ENCODE results near the gene CIITA. TPM values are rescaled to one million over a fixed set of nuclear protein-coding genes. Genes with fewer than 3 reads are reported as not detected.
"Not testable (repeated sequence)": the region's sequence is repeated elsewhere in the genome, so short reads cannot be mapped to it uniquely, and the experiment has no call there.

The CIITA gene
- total RNA-seq, 1 experiment from 2014 or later, result 0.04 TPM

GRCh38 chr16:10938321-10938720 lies 61.3 kb downstream of the CIITA start:
- H3K4me1 ChIP-seq, result peaks cover 6% of the 10 kb centered on the region; the same call in 1 of the 2 replicates
- no peak for DNase-seq

DNA sequence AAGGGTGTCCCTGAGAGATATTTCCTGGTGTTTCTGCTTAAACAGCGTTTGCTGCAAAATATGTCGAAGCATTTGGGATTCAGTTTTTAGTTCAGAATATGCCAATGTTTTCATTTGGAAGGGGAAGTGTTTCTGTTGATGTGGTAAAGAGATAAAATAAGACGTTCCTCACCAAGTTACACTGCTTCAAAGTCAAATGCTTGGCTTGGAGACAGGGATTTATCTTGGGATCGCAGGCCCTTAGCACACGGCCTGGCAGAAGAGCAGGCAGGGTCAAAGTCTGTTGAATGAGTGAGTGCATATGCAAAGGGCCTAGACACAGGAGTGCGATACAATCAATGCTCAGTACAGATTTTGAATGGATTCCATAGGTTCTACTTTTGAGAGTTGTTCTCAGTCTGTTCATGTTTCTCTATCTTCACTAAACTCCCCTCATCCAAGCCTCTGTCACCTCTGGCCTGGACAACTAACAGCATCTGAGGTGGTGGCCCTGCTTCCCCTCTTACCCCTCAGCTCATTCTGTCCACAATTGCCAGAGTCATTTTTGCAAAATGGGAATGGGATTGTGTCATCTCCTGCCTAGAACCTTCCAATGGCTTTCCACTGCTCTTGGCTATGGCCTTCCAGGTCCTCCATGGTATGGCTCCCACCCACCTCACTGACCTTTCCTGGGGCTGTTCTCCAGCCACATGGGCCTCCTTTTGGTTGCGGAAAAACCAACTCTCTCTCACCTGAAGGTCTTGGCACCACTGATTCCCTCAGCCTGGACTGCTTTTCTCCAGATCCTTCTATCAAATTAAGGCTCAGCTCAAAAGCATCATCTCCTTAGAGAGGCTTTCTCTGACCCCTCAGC lies 62.0 kb downstream of the CIITA start:
- Histone ChIP-seq H3K4me1 (peaks cover 6% of the 10 kb centered on the region; the same call in 1 of the 2 replicates), H3K27ac (no peak overlapping the region), H3K4me3 (no peak overlapping the region), H3K9me3 (replicated peaks) (no peaks in the 10 kb centered on the region), H3K36me3 (no peaks in the 10 kb centered on the region), H3K27me3 (no peaks in the 10 kb centered on the region)
- DNase-seq, result no peak

More at GRCh38 chr16:10938321-10938720, 61.3 kb downstream of the CIITA start:
- H3K36me3 ChIP-seq, result no peaks in the 10 kb centered on the region
- H3K9me3 ChIP-seq (replicated peaks), result no peaks in the 10 kb centered on the region
- H3K4me3 ChIP-seq, result no peak overlapping the region
- no peak overlapping the region for H3K27ac ChIP-seq
- no peaks in the 10 kb centered on the region for H3K27me3 ChIP-seq

GRCh38 chr16:10939649-10940234 lies 62.7 kb downstream of the CIITA start:
- Histone ChIP-seq H3K4me3 (no peak overlapping the region), H3K4me1 (peaks cover 6% of the 10 kb centered on the region; the same call in 1 of the 2 replicates), H3K27me3 (no peaks in the 10 kb centered on the region), H3K27ac (no peak overlapping the region), H3K9me3 (replicated peaks) (no peaks in the 10 kb centered on the region), H3K36me3 (no peaks in the 10 kb centered on the region)
- no peak for DNase-seq

- H3K27ac ChIP-seq, result no peak overlapping the region
These were observed 63.6 kb downstream of the CIITA start for GRCh38 chr16:10940501-10941079.

GRCh38 chr16:10941127-10941933 lies 64.3 kb downstream of the CIITA start:
- Histone ChIP-seq H3K9me3 (replicated peaks) (no peaks in the 10 kb centered on the region), H3K4me1 (peaks cover 6% of the 10 kb centered on the region; the same call in 1 of the 2 replicates), H3K36me3 (no peaks in the 10 kb centered on the region), H3K27ac (no peak overlapping the region; the same call in 1 of the 2 replicates), H3K4me3 (peak overlapping the region; percentile 79), H3K27me3 (no peaks in the 10 kb centered on the region)
- peak in 1 of 2 experiments; percentile 24 for DNase-seq

More at GRCh38 chr16:10940501-10941079, 63.6 kb downstream of the CIITA start:
- Histone ChIP-seq H3K27me3 (no peaks in the 10 kb centered on the region), H3K4me3 (peak overlapping the region; percentile 79), H3K36me3 (no peaks in the 10 kb centered on the region), H3K4me1 (peaks cover 6% of the 10 kb centered on the region; the same call in 1 of the 2 replicates), H3K9me3 (replicated peaks) (no peaks in the 10 kb centered on the region)
- peak in 1 of 2 experiments; percentile 30 for DNase-seq

- H3K27ac ChIP-seq, result peak overlapping the region; percentile 19; the same call in 1 of the 2 replicates
- not testable (repeated sequence) for H3K4me1 ChIP-seq
These were observed 64.9 kb downstream of the CIITA start for GRCh38 chr16:10941935-10942351.

DNA sequence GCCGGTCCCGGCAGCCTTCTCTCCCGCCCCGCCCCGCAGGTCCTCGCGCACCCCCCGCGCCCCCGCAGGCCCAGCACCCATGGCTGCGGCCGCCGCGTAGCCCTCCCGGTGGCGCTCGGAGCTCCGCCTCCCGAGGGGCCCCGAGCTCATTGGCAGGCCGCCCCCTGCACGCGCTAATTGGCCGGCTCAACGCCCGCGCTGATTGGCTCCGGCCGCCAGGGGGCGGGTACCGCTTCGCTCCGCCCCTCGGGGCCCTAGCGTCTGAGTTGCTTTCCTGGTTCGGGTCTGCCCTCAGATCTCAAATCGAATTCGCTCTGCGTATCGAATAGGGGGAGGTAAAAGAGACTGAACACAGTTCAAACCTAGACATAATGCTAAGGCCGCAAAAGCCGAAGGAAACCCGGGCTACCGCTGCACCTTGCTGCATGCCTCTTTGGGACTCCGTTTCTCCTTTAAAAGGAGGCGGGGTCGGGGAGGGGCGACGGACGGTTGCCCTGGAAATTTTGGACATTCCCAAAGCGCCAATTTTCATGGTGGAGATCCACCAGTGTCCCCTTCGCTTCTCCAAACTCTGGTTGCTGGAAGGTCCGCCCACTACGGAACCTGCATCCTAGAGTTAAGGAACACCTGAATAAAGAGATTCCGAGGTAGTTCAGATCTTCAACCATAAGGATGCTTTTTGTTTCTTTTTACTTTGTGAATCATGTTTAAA lies 65.5 kb downstream of the CIITA start, which contains the start of gene DEXI:
DEXI (minus strand) TSS at position 117 of the 712 bp plus-strand sequence. CDS start 463 bp downstream, outside the sequence.
- Histone ChIP-seq H3K27ac (peak within 1 kb of the TSS; percentile 48), H3K27me3 (no peaks in the 10 kb centered on the region), H3K4me1 (peaks cover 6% of the 10 kb centered on the region; the same call in 1 of the 2 replicates), H3K9me3 (replicated peaks) (no peaks in the 10 kb centered on the region), H3K4me3 (peak within 1 kb of the TSS; percentile 79), H3K36me3 (no peaks in the 10 kb centered on the region)
- DNase-seq, result peak; percentile 87 to 92

More at GRCh38 chr16:10941935-10942351, 64.9 kb downstream of the CIITA start:
- peak overlapping the region; percentile 79 for H3K4me3 ChIP-seq
- H3K9me3 ChIP-seq (replicated peaks); DNase-seq; H3K27me3 ChIP-seq; H3K36me3 ChIP-seq: not testable (repeated sequence)

DNA sequence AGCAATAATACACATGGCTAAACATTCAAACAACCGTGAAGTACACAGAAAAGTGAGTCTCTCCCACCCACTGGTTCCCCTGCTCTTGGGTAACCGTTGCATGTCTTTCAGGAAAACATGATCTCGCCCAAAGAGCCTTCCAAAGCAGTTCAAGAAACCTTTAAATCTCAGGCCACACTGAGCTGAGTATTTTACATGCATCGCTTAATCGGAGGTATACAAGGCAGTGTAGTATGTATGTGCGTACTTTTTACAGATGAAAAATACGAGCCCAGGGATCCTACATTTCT lies 66.0 kb downstream of the CIITA start:
- DNase-seq, result no peak
- Histone ChIP-seq H3K27me3 (no peaks in the 10 kb centered on the region), H3K27ac (no peak overlapping the region), H3K4me1 (peaks cover 6% of the 10 kb centered on the region; the same call in 1 of the 2 replicates), H3K36me3 (no peaks in the 10 kb centered on the region), H3K9me3 (replicated peaks) (no peaks in the 10 kb centered on the region), H3K4me3 (peak overlapping the region; percentile 79)

DNA sequence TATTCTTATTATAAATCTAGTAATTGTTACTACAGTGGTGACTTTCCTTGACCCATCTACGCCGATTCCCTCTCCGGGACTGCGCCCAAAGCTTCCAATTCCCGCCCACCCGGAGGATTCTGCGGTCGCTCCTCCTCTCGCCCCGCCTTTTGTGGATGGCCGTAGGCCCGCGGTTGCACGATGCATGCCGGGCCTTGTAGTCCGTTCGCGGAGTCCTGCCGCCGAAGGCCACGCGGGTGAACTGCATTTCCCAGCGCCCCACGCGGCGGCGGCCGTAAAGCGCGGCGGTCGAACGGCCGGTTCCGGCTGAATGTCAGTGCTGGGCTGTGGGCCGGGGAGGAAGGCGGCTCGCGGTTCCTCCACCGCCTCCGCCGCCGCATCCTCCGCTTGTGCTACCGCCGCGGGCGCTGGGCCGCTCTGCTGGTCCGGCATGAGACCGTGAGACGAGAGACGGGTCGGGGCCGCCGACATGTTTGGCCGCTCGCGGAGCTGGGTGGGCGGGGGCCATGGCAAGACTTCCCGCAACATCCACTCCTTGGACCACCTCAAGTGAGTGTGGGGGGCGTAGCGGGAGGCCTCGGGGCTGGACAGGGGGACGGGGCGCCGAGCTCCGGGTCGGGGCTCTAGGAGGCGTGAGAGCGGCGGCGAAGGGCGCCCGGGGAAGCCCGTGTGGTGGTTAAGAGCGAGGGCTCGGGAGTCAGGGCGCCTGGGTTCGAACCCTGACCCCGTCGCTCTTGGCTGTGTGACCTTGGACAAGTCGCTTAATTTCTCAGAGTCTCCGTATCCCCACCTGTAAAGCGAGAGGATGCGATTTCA lies 67.5 kb downstream of the CIITA start, which contains the start of gene CLEC16A:
CLEC16A (plus strand) TSS at position 316 of the 816 bp plus-strand sequence; CDS start at position 470, 154 bp downstream.
- Histone ChIP-seq H3K27ac (peak within 1 kb of the TSS; percentile 11; the same call in 1 of the 2 replicates), H3K4me3 (peak within 1 kb of the TSS; percentile 91), H3K36me3 (no peaks in the 10 kb centered on the region), H3K4me1 (peaks cover 6% of the 10 kb centered on the region; the same call in 1 of the 2 replicates), H3K27me3 (no peaks in the 10 kb centered on the region), H3K9me3 (replicated peaks) (no peaks in the 10 kb centered on the region)
- DNase-seq, result peak; percentile 93 to 94

GRCh38 chr16:10945065-10945787 lies 68.2 kb downstream of the CIITA start:
- Histone ChIP-seq H3K4me1 (peaks cover 6% of the 10 kb centered on the region; the same call in 1 of the 2 replicates), H3K36me3 (no peaks in the 10 kb centered on the region), H3K27ac (no peak overlapping the region), H3K9me3 (replicated peaks) (no peaks in the 10 kb centered on the region), H3K27me3 (no peaks in the 10 kb centered on the region), H3K4me3 (peak overlapping the region; percentile 91)
- DNase-seq, result no peak

DNA sequence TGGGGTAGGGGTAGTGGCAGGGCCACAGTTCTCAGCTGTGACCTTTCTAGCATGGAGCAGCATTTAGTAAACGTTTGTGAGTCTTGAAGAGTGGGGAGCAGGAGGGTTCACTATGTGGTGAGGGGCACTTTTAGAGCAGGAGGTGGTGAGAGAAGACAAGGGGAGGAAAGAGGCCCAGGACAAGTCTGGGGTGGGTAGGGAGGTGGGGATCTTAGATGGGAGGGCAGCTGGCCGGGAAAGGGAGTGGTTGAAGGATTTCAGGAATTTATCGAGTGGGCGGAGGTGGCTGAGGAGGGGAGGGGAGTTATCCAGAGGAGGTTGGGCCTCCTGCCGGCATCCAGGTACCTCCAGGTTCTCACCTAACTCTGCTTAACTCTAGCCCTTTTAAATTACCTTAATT lies 69.3 kb downstream of the CIITA start:
- Histone ChIP-seq H3K27ac (no peak overlapping the region), H3K4me3 (no peak overlapping the region), H3K9me3 (replicated peaks) (no peaks in the 10 kb centered on the region), H3K27me3 (no peaks in the 10 kb centered on the region), H3K36me3 (no peaks in the 10 kb centered on the region), H3K4me1 (no peaks in the 10 kb centered on the region)
- DNase-seq, result no peak

DNA sequence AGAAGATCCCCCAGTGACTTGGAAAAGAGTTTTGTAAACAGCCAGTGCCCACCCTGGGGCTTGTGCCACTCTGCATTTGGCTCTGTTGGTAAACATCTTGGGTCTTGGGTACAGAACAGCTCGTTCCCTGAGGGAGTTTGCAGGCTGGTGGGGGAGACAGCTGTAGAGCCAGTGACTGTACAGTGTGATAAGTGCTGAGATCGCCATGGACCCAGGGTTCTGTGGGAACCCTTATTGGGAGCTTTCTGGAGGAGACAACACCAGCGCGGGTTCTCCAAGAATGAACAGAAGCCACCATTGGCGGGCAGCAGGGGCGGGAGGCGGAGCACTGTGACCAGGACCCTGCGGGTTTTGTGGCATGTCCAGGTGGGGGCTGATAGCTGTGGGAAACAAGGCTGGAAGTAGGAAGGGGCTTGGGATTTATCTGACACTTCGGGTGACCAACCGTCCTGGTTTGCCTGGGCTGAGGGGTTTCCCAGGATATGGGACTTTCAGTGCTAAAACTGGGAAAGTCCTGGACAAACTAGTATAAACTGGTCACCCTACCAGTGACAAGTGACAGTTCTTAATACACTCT lies 70.3 kb downstream of the CIITA start:
- DNase-seq, result no peak
- Histone ChIP-seq H3K4me3 (no peak overlapping the region), H3K27ac (no peak overlapping the region), H3K4me1 (no peaks in the 10 kb centered on the region), H3K27me3 (no peaks in the 10 kb centered on the region), H3K36me3 (no peaks in the 10 kb centered on the region), H3K9me3 (replicated peaks) (no peaks in the 10 kb centered on the region)
